ENCODE measurements around the gene JAKMIP3.

JAKMIP3 gene

GRCh38 chr10:132028706-132029105 is 37.0 kb upstream of the JAKMIP3 start:
- H3K27me3 ChIP-seq (ENCODE audit: insufficient read depth, low read length, poor library complexity) = no peaks in the 10 kb centered on the region
- no peak for ATAC-seq (ENCODE audit: insufficient read depth, low read depth)

GRCh38 chr10:132030898-132031463 is 34.8 kb upstream of the JAKMIP3 start:
- Histone ChIP-seq H3K27ac (ENCODE audit: low read length) (no peak overlapping the region), H2AFZ (ENCODE audit: low read depth, low read length) (no peak overlapping the region), H3K4me3 (ENCODE audit: low read depth in 1 of 2, low read length in 2 of 2) (no peak overlapping the region), H3K4me2 (ENCODE audit: insufficient read depth, low read length) (no peak overlapping the region), H3K9me3 (ENCODE audit: insufficient read depth, low read length, severe bottlenecking) (no peaks in the 10 kb centered on the region), H4K20me1 (ENCODE audit: insufficient read depth, low read length) (no peaks in the 10 kb centered on the region), H3K4me1 (ENCODE audit: insufficient read depth, low read length) (no peaks in the 10 kb centered on the region), H3K27me3 (ENCODE audit: insufficient read depth, low read length, poor library complexity) (no peaks in the 10 kb centered on the region), H3K36me3 (ENCODE audit: insufficient read depth, low read length) (no peaks in the 10 kb centered on the region), H3K9ac (ENCODE audit: low read depth, low read length) (no peak overlapping the region), H3K79me2 (ENCODE audit: insufficient read depth, low read length) (no peaks in the 10 kb centered on the region)
- DNase-seq (no peak), ATAC-seq (ENCODE audit: insufficient read depth, low read depth) (no peak)
- no peak for TF ChIP-seq CTCF (IDR thresholded peaks at IDR 0.05; ENCODE audit: borderline replicate concordance, extremely low read depth, low read length, poor library complexity, severe bottlenecking)

More at GRCh38 chr10:132028706-132029105, 37.0 kb upstream of the JAKMIP3 start:
- Histone ChIP-seq H3K79me2 (ENCODE audit: insufficient read depth, low read length) (no peaks in the 10 kb centered on the region), H3K4me3 (ENCODE audit: low read depth in 1 of 2, low read length in 2 of 2) (no peak overlapping the region), H2AFZ (ENCODE audit: low read depth, low read length) (no peak overlapping the region), H3K27ac (ENCODE audit: low read length) (no peak overlapping the region), H3K9ac (ENCODE audit: low read depth, low read length) (no peak overlapping the region), H3K4me2 (ENCODE audit: insufficient read depth, low read length) (no peak overlapping the region), H3K9me3 (ENCODE audit: insufficient read depth, low read length, severe bottlenecking) (no peaks in the 10 kb centered on the region), H3K4me1 (ENCODE audit: insufficient read depth, low read length) (no peaks in the 10 kb centered on the region), H3K36me3 (ENCODE audit: insufficient read depth, low read length) (no peaks in the 10 kb centered on the region), H4K20me1 (ENCODE audit: insufficient read depth, low read length) (no peaks in the 10 kb centered on the region)
- TF ChIP-seq EZH2 (IDR thresholded peaks at IDR 0.05; ENCODE audit: borderline replicate concordance, low read depth, low read length, severe bottlenecking) = no peak
- DNase-seq = no peak

DNA sequence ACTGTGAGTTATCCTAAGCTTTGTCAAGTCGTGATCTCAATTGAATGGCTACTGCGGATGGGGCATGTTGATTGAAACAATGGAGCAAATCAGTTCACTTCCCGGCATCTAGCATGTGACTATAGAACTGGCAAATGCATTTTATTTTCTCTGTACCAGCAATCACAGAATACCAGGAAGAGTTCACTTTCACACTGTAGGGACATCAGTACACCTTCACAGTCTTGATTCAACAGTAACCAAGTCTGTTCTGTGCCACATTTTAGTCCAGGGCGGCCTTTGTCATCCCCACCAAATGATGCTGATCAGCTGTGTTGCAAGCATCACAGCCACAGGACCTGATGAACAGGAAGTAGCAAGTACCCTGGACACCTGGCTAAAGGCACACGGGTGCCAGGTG is 32.1 kb upstream of the JAKMIP3 start:
- no peak overlapping the region for H3K27ac ChIP-seq (ENCODE audit: low read length)
- H3K4me2 ChIP-seq (ENCODE audit: insufficient read depth, low read length) = no peak overlapping the region
- TF ChIP-seq CTCF (IDR thresholded peaks at IDR 0.05; ENCODE audit: borderline replicate concordance, extremely low read depth, low read length, poor library complexity, severe bottlenecking) (no peak), EZH2 (IDR thresholded peaks at IDR 0.05; ENCODE audit: borderline replicate concordance, low read depth, low read length, severe bottlenecking) (no peak)
- H3K36me3 ChIP-seq (ENCODE audit: insufficient read depth, low read length) = no peaks in the 10 kb centered on the region
- no peak overlapping the region for H2AFZ ChIP-seq (ENCODE audit: low read depth, low read length)
- peaks cover 3% of the 10 kb centered on the region for H3K27me3 ChIP-seq (ENCODE audit: insufficient read depth, low read length, poor library complexity)
- ATAC-seq (ENCODE audit: insufficient read depth, low read depth) (no peak), DNase-seq (no peak)
- H3K4me3 ChIP-seq (ENCODE audit: low read depth in 1 of 2, low read length in 2 of 2) = no peak overlapping the region
- H3K79me2 ChIP-seq (ENCODE audit: insufficient read depth, low read length) = no peaks in the 10 kb centered on the region
- H4K20me1 ChIP-seq (ENCODE audit: insufficient read depth, low read length) = no peaks in the 10 kb centered on the region
- H3K9ac ChIP-seq (ENCODE audit: low read depth, low read length) = no peak overlapping the region
- no peaks in the 10 kb centered on the region for H3K9me3 ChIP-seq (ENCODE audit: insufficient read depth, low read length, severe bottlenecking)
- H3K4me1 ChIP-seq (ENCODE audit: insufficient read depth, low read length) = no peaks in the 10 kb centered on the region

GRCh38 chr10:132035476-132035875 is 30.3 kb upstream of the JAKMIP3 start:
- TF ChIP-seq EZH2 (IDR thresholded peaks at IDR 0.05; ENCODE audit: borderline replicate concordance, low read depth, low read length, severe bottlenecking) = no peak
- TF ChIP-seq CTCF (IDR thresholded peaks at IDR 0.05; ENCODE audit: borderline replicate concordance, extremely low read depth, low read length, poor library complexity, severe bottlenecking) = no peak
- Histone ChIP-seq H3K36me3 (ENCODE audit: insufficient read depth, low read length) (no peaks in the 10 kb centered on the region), H3K4me3 (ENCODE audit: low read depth in 1 of 2, low read length in 2 of 2) (no peak overlapping the region), H3K9me3 (ENCODE audit: insufficient read depth, low read length, severe bottlenecking) (no peaks in the 10 kb centered on the region), H4K20me1 (ENCODE audit: insufficient read depth, low read length) (no peaks in the 10 kb centered on the region), H3K27ac (ENCODE audit: low read length) (no peak overlapping the region), H3K4me2 (ENCODE audit: insufficient read depth, low read length) (no peak overlapping the region), H3K27me3 (ENCODE audit: insufficient read depth, low read length, poor library complexity) (peaks cover 3% of the 10 kb centered on the region), H3K4me1 (ENCODE audit: insufficient read depth, low read length) (no peaks in the 10 kb centered on the region), H3K79me2 (ENCODE audit: insufficient read depth, low read length) (no peaks in the 10 kb centered on the region), H2AFZ (ENCODE audit: low read depth, low read length) (no peak overlapping the region), H3K9ac (ENCODE audit: low read depth, low read length) (no peak overlapping the region)
- DNase-seq = no peak
- ATAC-seq (ENCODE audit: insufficient read depth, low read depth) = no peak
